Spleen (tissue), 11 donors: Measurements from ENCODE around the gene SPINT2. TPM values are rescaled to one million over a fixed set of nuclear protein-coding genes. Genes with fewer than 3 reads are reported as not detected.

Experiments
- DNase-seq: peaks from one replicate; pipeline ENCODE4 v3.0.0-alpha.2; 2020
- H3K27ac ChIP-seq, 8 donors: fragments of 200-600 bp; sonication (generic) in 7 of 8; 1 replicate in 4 of 8; 2 replicates in 4 of 8; pipeline versions ENCODE4 v1.5.0 to v1.8.0; 2016 to 2021; ENCODE audit warnings: inconsistent platforms in 4 of 8, mild to moderate bottlenecking in 4 of 8, moderate library complexity in 1 of 8
- H3K27me3 ChIP-seq, 7 donors: fragments of 200-600 bp; sonication (generic) in 6 of 7; replicated peaks in 1 of 7; 1 replicate in 4 of 7; 2 replicates in 3 of 7; pipeline versions ENCODE4 v1.5.0 to v1.8.0; 2016 to 2021; ENCODE audit warnings: inconsistent platforms in 3 of 7, mild to moderate bottlenecking in 1 of 7
- H3K36me3 ChIP-seq, 6 donors: fragments of 200-600 bp; sonication (generic) in 5 of 6; 1 replicate in 4 of 6; 2 replicates in 2 of 6; pipeline versions ENCODE4 v1.5.0 to v1.8.0; 2016 to 2021; ENCODE audit warnings: inconsistent platforms in 2 of 6
- H3K4me1 ChIP-seq, 6 donors: fragments of 200-600 bp; sonication (generic) in 5 of 6; 1 replicate in 3 of 6; 2 replicates in 3 of 6; pipeline versions ENCODE4 v1.5.0 to v1.8.0; 2016 to 2021; ENCODE audit warnings: inconsistent platforms in 3 of 6
- H3K4me3 ChIP-seq, 8 donors: fragments of 200-600 bp; sonication (generic) in 7 of 8; 1 replicate in 4 of 8; 2 replicates in 4 of 8; pipeline versions ENCODE4 v1.5.0 to v1.8.0; 2016 to 2021; ENCODE audit warnings: inconsistent platforms in 4 of 8, mild to moderate bottlenecking in 4 of 8, moderate library complexity in 2 of 8
- H3K9me3 ChIP-seq, 8 donors: fragments of 200-600 bp; sonication (generic) in 7 of 8; 1 replicate in 4 of 8; 2 replicates in 4 of 8; pipeline versions ENCODE4 v1.5.0 to v1.8.0; 2016 to 2021; ENCODE audit warnings: inconsistent platforms in 4 of 8
- CTCF ChIP-seq, 11 experiments: fragments of 200-600 bp in 7 of 11; fragments of 450-650 bp in 4 of 11; sonication (generic) in 4 of 11; IDR thresholded peaks in 8 of 11; conservative IDR thresholded peaks in 3 of 11; 1 replicate in 7 of 11; 2 replicates in 4 of 11; pipeline versions ENCODE4 v1.4.0 to v1.8.0; 2016 to 2021; ENCODE audit warnings: antibody characterized with exemption in 11 of 11, inconsistent platforms in 4 of 11, mild to moderate bottlenecking in 1 of 11
- POLR2A ChIP-seq, 3 donors: fragments of 450-650 bp; IDR thresholded peaks; one replicate each; pipeline ENCODE4 v1.5.1; 2017; ENCODE audit warnings: antibody characterized with exemption in 3 of 3, mild to moderate bottlenecking in 1 of 3
- POLR2AphosphoS5 ChIP-seq, 3 donors: sonication (generic); formaldehyde crosslinking; IDR thresholded peaks; one replicate each; pipeline ENCODE4 v1.5.1; 2017; ENCODE audit warnings: antibody characterized with exemption in 3 of 3
- WGBS, 5 donors: extraction: QIAGEN DNeasy Blood & Tissue Kit in 3 of 5; methylation state at CpG; one replicate each; pipeline versions ENCODE4 v1.1.5 to v1.1.7; 2013 to 2018; 5-methylcytosine and 5-hydroxymethylcytosine counted together
- intact Hi-C: fragments of 100-400 bp; cut with DNase I; formaldehyde crosslinking; loops from one replicate; pipeline ENCODE4 v1.15.0; 2023; ENCODE audit warnings: low total_unique reads
- polyA plus RNA-seq, 3 donors: library from polyadenylated mRNA; stranded (reverse); fragments of 200-250 nt; gene quantifications; one replicate each; pipeline ENCODE4 v1.2.1, GENCODE V29; 2013
- total RNA-seq, 7 donors: library from RNA; depleted of rRNA in 3 of 7; stranded (reverse); fragments of >200 nt in 3 of 7; fragmentation: NEBNext Ultra II Directional in 4 of 7; extraction: Animal tissue kit (Norgen Biotek cat#: 25700) in 4 of 7; gene quantifications; one replicate each; pipeline versions ENCODE4 v1.1.0 to v1.2.1, GENCODE V29; 2016 to 2021
- donor health status: healthy with polysubstance abuse.
- donor health status: DM: no; HTN: no; CAD: no; lungs with moderate emphysema.
- donor health status: DM: no; HTN: no; CAD: no.
- donor health status: Bipolar disorder and iron deficiency.
- donor health status: healthy.
- donor health status: DM: no; HTN: no; CAD: no.
- donor health status: DM: yes; HTN: yes; CAD: no.

The SPINT2 gene
- total and polyA plus RNA-seq, 10 donors: 41.2 to 87.8 (median 64.4) TPM

GRCh38 chr19:38270587-38271167 is 6.3 kb downstream of the SPINT2 start:
- H3K4me3 ChIP-seq: no peak overlapping the region
- H3K9me3 ChIP-seq: no peaks in the 10 kb centered on the region
- no peaks in the 10 kb centered on the region for H3K36me3 ChIP-seq
- intact Hi-C loops: no loop called here
- H3K27me3 ChIP-seq: no peaks in the 10 kb centered on the region
- DNase-seq: no peak
- WGBS, 5 donors: 78 to 98% (median 89%) methylated on average over 5 of the region's 5 CpGs
- H3K4me1 ChIP-seq: peaks cover 8 to 58% (median 36%) of the 10 kb centered on the region in 6 donors
- no peak for TF ChIP-seq POLR2AphosphoS5 (IDR thresholded peaks at IDR 0.05)
- no peak overlapping the region for H3K27ac ChIP-seq

- no peak overlapping the region for H3K4me3 ChIP-seq
- DNase-seq: no peak
- intact Hi-C loops: no loop called here
- no peaks in the 10 kb centered on the region for H3K9me3 ChIP-seq
- 70 to 81% (median 73%) methylated on average over 2 of the region's 2 CpGs for WGBS, 5 donors
- no peak for TF ChIP-seq POLR2A (IDR thresholded peaks at IDR 0.05)
- TF ChIP-seq CTCF (IDR thresholded peaks at IDR 0.05 in 8 of 11, conservative IDR thresholded peaks at IDR 0.05 in 3 of 11): no peak
- TF ChIP-seq POLR2AphosphoS5 (IDR thresholded peaks at IDR 0.05): no peak
- H3K27me3 ChIP-seq: no peaks in the 10 kb centered on the region
- H3K4me1 ChIP-seq: peaks cover 8 to 57% (median 36%) of the 10 kb centered on the region in 6 donors
- peak overlapping the region in 4 of 8 donors; percentile 3 to 76 (median 42) for H3K27ac ChIP-seq
- no peaks in the 10 kb centered on the region for H3K36me3 ChIP-seq
Observed at GRCh38 chr19:38273499-38273898, 9.1 kb downstream of the SPINT2 start.

GRCh38 chr19:38274739-38275138 is 10.4 kb downstream of the SPINT2 start:
- Histone ChIP-seq H3K4me3 (no peak overlapping the region), H3K4me1 (peaks cover 13 to 65% (median 48%) of the 10 kb centered on the region in 6 donors), H3K9me3 (no peaks in the 10 kb centered on the region), H3K36me3 (peaks cover 0 to 4% (median 0%) of the 10 kb centered on the region in 6 donors), H3K27me3 (no peaks in the 10 kb centered on the region), H3K27ac (peak overlapping the region in 7 of 8 donors; percentile 45 to 76 (median 60))
- TF ChIP-seq POLR2A (IDR thresholded peaks at IDR 0.05) (no peak), POLR2AphosphoS5 (IDR thresholded peaks at IDR 0.05) (peak in 2 of 3 donors; percentile 71 to 76)
- DNase-seq: no peak
- intact Hi-C loops: no loop called here
- 29 to 60% (median 43%) methylated on average over 9 of the region's 9 CpGs for WGBS, 5 donors

- Histone ChIP-seq H3K4me3 (no peak overlapping the region), H3K27me3 (no peaks in the 10 kb centered on the region), H3K4me1 (peaks cover 28 to 87% (median 64%) of the 10 kb centered on the region in 6 donors), H3K27ac (peak overlapping the region; percentile 21 to 84 (median 76)), H3K36me3 (peaks cover 0 to 16% (median 0%) of the 10 kb centered on the region in 6 donors), H3K9me3 (no peaks in the 10 kb centered on the region)
- TF ChIP-seq POLR2A (IDR thresholded peaks at IDR 0.05) (no peak), CTCF (IDR thresholded peaks at IDR 0.05 in 8 of 11, conservative IDR thresholded peaks at IDR 0.05 in 3 of 11) (no peak)
- intact Hi-C loops: no loop called here
- WGBS, 5 donors: 87 to 96% (median 93%) methylated on average over 7 of the region's 7 CpGs
- no peak for DNase-seq
Observed at GRCh38 chr19:38276942-38277517, 12.7 kb downstream of the SPINT2 start.

GRCh38 chr19:38277549-38277948 is 13.2 kb downstream of the SPINT2 start:
- peak overlapping the region; percentile 21 to 84 (median 76) for H3K27ac ChIP-seq

More at GRCh38 chr19:38277549-38277948, 13.2 kb downstream of the SPINT2 start:
- Histone ChIP-seq H3K27me3 (no peaks in the 10 kb centered on the region), H3K4me1 (peaks cover 32 to 92% (median 69%) of the 10 kb centered on the region in 6 donors), H3K4me3 (no peak overlapping the region), H3K9me3 (no peaks in the 10 kb centered on the region), H3K36me3 (peaks cover 0 to 16% (median 0%) of the 10 kb centered on the region in 6 donors)
- no peak for DNase-seq
- intact Hi-C loops: no loop called here
- no peak for TF ChIP-seq POLR2AphosphoS5 (IDR thresholded peaks at IDR 0.05)
- WGBS, 5 donors: 60 to 75% (median 63%) methylated on average over 5 of the region's 5 CpGs
